Fibroblast of villous mesenchyme (primary cell): ENCODE data around the gene ITGAL. TPM values are rescaled to one million over a fixed set of nuclear protein-coding genes. Genes with fewer than 3 reads are reported as not detected.
"Not testable (repeated sequence)": the region's sequence is repeated elsewhere in the genome, so short reads cannot be mapped to it uniquely, and the experiment has no call there.

Experiments used
- DNase-seq: peaks from one replicate; pipeline ENCODE4 v3.0.0-alpha.2; 2010; ENCODE audit warnings: low read depth
- H3K4me3 ChIP-seq: 2 replicates; pipeline ENCODE4 v1.5.1; 2011; ENCODE audit warnings: low read depth, mild to moderate bottlenecking, low read length
- CTCF ChIP-seq: IDR thresholded peaks from 2 replicates; pipeline ENCODE4 v1.5.1; 2012; ENCODE audit warnings: low read depth, mild to moderate bottlenecking, low read length; ENCODE audit not compliant: insufficient read depth
- total RNA-seq: library from RNA; depleted of rRNA; stranded (reverse); fragments of >200 nt; gene quantifications from 2 replicates; pipeline ENCODE4 v1.2.3, GENCODE V29; 2012

Gene ITGAL
- total RNA-seq, 1 donor: not detected

DNA sequence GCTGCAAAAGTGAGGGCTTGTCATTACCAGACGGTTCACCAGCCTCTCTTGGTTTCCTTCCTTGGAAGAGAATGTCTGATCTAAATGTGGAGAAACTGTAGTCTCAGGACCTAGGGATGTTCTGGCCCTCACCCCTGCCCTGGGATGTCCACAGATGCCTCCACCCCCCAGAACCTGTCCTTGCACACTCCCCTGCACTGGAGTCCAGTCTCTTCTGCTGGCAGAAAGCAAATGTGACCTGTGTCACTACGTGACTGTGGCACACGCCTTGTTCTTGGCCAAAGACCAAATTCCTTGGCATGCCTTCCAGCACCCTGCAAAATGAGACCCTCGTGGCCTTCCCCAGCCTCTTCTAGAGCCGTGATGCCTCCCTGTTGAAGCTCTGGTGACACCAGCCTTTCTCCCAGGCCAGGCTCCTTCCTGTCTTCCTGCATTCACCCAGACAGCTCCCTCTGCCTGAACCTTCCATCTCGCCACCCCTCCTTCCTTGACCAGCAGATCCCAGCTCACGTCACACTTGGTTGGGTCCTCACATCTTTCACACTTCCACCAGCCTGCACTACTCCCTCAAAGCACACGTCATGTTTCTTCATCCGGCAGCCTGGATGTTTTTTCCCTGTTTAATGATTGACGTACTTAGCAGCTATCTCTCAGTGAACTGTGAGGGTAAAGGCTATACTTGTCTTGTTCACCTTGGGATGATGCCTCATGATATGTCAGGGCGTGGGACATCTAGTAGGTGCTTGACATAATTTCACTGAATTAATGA is 49.5 kb downstream of the ITGAL start:
- DNase-seq: no peak
- no peak for TF ChIP-seq CTCF
- no peak overlapping the region for H3K4me3 ChIP-seq

DNA sequence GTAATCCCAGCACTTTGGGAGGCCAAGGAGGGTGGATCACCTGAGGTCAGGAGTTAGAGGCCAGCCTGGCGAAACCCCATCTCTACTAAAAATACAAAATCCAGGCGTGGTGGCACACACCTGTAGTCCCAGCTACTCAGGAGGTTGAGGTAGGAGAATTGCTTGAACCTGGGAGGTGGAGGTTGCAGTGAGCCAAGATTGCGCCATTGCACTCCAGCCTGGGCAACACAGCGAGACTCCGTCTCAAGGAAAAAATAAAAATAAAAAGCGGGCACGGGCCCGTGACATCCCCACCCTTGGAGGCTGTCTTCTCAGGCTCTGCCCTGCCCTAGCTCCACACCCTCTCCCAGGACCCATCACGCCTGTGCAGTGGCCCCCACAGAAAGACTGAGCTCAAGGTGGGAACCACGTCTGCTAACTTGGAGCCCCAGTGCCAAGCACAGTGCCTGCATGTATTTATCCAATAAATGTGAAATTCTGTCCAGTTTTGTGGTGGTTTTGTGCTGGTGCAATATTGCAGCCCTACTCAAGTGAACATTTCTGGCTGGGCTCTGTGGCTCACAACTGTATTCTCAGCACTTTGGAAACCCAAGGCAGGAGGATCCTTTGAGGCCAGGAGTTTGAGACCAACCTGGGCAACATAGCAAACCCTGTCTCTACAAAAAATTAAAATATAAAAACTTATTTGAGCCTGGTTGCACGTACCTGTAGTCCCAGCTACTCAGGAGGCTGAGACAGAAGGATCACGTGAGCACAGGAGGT is 50.3 kb downstream of the ITGAL start:
- DNase-seq, H3K4me3 ChIP-seq: not testable (repeated sequence)

DNA sequence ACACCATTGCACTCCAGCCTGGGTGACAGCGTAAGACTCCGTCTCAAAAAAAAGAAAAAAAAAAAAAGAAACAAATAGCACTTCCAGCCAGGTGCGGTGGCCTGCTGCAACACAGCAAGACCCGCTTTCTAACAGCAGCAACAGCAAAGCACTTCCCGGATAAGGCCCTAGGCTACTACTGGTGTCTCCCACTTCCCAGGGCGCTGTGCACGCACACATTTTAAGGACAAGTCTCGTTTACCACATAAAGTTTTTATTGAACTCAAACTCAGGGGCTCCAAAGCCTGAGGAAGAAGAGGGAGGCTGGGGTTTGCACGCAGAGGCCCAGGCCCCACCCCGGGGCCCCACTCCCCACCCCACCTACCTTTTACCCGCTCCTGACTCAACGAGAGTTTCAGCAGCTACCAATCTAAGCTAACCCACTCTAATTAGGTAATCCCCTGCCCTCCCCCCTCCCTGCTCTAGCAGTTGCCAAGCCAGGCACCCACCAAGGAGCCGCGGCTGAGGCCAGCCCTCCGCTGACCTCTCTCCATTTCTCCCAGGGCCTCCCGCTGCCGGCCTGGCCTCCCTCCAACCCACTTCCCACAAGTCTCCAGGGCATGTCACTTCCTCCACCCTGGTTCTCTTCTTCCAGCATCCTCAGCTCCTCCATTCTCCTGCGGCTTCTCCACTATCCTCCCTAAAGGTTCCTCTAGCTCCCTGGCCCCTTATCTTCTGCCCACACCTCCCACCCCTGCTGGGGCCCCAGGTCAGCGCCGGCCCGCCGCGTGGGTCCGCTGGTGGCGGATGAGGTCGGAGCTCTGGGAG is 51.4 kb downstream of the ITGAL start:
- H3K4me3 ChIP-seq: no peak overlapping the region
- DNase-seq: no peak
- TF ChIP-seq CTCF: no peak

DNA sequence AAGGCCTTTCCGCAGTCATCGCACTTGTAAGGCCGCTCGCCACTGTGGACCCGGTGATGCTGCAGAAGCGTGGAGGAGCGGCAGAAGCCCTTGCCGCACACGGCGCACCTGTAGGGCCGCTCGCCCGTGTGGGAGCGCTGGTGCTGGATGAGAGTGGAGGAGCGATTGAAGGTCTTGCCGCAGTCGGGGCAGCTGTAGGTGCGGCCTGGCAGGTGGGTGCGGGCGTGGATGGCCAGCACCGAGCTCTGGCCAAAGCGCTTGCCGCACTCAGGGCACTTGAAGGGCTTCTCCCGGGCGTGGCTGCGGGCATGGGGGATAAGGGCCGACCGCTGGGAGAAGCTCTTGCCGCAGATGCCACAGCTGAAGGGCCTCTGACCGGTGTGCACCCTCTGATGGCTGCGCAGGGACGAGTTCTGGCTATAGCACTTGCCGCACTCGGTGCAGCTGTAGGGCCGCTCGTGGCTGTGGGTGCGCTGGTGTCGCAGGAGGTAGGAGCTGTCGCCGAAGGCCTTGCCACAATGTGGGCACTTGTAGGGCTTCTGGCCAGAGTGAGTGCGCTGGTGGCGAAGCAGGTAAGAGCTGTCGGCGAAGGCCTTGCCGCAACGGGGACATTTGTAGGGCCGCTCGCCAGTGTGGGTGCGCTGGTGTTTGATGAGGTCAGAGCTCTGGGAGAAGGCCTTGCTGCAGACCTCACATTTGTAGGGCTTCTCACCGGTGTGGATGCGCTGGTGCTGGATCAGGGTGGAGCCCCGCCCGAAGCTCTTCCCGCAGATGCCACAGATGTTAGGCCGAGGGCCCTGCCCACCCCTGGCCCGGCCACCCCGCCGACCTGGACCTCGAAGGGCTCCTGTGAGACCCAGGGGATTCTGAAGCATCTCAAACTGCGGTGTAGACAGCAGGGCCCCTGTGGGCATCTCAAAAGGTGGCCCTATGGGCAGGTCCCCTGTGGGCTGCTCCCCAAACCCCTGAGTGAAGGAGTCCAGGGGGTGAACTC is 52.3 kb downstream of the ITGAL start:
- no peak for DNase-seq

DNA sequence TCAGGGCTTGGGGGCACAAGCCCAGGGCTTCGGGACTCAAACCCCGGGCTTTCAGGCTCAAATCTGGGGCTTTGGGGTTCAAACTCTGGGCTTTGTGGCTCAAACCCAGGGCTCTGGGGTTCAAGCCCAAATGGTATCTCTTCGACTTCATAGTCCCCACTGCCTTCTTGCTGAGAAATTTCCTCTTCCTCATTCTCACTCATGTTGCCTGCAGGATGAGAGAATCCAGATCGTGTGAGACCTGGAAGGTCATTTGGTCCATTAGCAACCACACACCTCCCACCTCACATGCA is 53.2 kb downstream of the ITGAL start:
- no peak for TF ChIP-seq CTCF
- DNase-seq: peak; percentile 32
- peak overlapping the region; percentile 87 for H3K4me3 ChIP-seq

More for the DNA sequence above, 52.3 kb downstream of the ITGAL start:
- H3K4me3 ChIP-seq: no peak overlapping the region
- no peak for TF ChIP-seq CTCF

GRCh38 chr16:30526137-30526822 is 53.7 kb downstream of the ITGAL start, which contains the start of gene ZNF768:
Gene ZNF768, minus strand, starts transcription at chr16:30526566. Its CDS starts 153 bp downstream, at chr16:30526413.
- peak; percentile 46 for DNase-seq
- peak within 1 kb of the TSS; percentile 87 for H3K4me3 ChIP-seq
- no peak for TF ChIP-seq CTCF
